H9 (cell line): ENCODE measurements around the gene MTA2. TPM values are rescaled to one million over a fixed set of nuclear protein-coding genes. Genes with fewer than 3 reads are reported as not detected.
"Not testable (repeated sequence)": the region's sequence is repeated elsewhere in the genome, so short reads cannot be mapped to it uniquely, and the experiment has no call there.

Experiments
- DNase-seq: peaks from one replicate; pipeline ENCODE4 v3.0.0-alpha.2; 2017
- H2AFZ ChIP-seq: one replicate; pipeline ENCODE4 v1.6.1; 2013; ENCODE audit warnings: mild to moderate bottlenecking, low read length, control low read depth, moderate library complexity
- H2AK5ac ChIP-seq: 2 replicates; pipeline ENCODE4 v1.6.1; 2013; ENCODE audit warnings: low read length, control low read depth, mixed read lengths; ENCODE audit not compliant: insufficient read length
- H2BK120ac ChIP-seq: one replicate; pipeline ENCODE4 v1.6.1; 2013; ENCODE audit warnings: low read depth, mild to moderate bottlenecking, low read length, control low read depth, inconsistent platforms; ENCODE audit not compliant: poor library complexity, severe bottlenecking
- H2BK12ac ChIP-seq: 2 replicates; pipeline ENCODE4 v1.6.1; 2013; ENCODE audit warnings: low read length, control low read depth, mixed read lengths, low read depth; ENCODE audit not compliant: insufficient read length
- H2BK15ac ChIP-seq: 2 replicates; pipeline ENCODE4 v1.6.1; 2013; ENCODE audit warnings: low read depth, low read length, control low read depth
- H2BK20ac ChIP-seq: one replicate; pipeline ENCODE4 v1.6.1; 2013; ENCODE audit warnings: low read depth, mild to moderate bottlenecking, low read length, control low read depth, inconsistent platforms; ENCODE audit not compliant: poor library complexity, severe bottlenecking
- H2BK5ac ChIP-seq: 2 replicates; pipeline ENCODE4 v1.6.1; 2013; ENCODE audit warnings: low read length, control low read depth, mixed read lengths; ENCODE audit not compliant: insufficient read length
- H3K14ac ChIP-seq: 2 replicates; pipeline ENCODE4 v1.6.1; 2013; ENCODE audit warnings: low read length, control low read depth; ENCODE audit not compliant: insufficient read depth
- H3K18ac ChIP-seq: 2 replicates; pipeline ENCODE4 v1.6.1; 2013; ENCODE audit warnings: low read depth, mild to moderate bottlenecking, mixed read lengths, low read length, control low read depth; ENCODE audit not compliant: insufficient read length
- H3K23ac ChIP-seq: 2 replicates; pipeline ENCODE4 v1.6.1; 2013; ENCODE audit warnings: low read length, control low read depth, mixed read lengths, low read depth; ENCODE audit not compliant: insufficient read length
- H3K23me2 ChIP-seq: 2 replicates; pipeline ENCODE4 v1.6.1; 2013; ENCODE audit warnings: low read depth, mild to moderate bottlenecking, mixed read lengths, low read length, control low read depth; ENCODE audit not compliant: insufficient read length, poor library complexity, severe bottlenecking
- H3K27ac ChIP-seq: 2 replicates; pipeline ENCODE4 v1.5.1; 2013; ENCODE audit warnings: low read length, control low read depth, mixed read lengths, low read depth; ENCODE audit not compliant: insufficient read length
- H3K27me3 ChIP-seq: 2 replicates; pipeline ENCODE4 v1.6.1; 2013; ENCODE audit warnings: low read length, control low read depth, inconsistent platforms; ENCODE audit not compliant: insufficient read depth
- H3K4ac ChIP-seq: 2 replicates; pipeline ENCODE4 v1.6.1; 2013; ENCODE audit warnings: low read depth, mild to moderate bottlenecking, control low read depth, inconsistent platforms, low read length, moderate library complexity
- H3K4me1 ChIP-seq: 2 replicates; pipeline ENCODE4 v1.6.1; 2013; ENCODE audit warnings: low read length, control low read depth, inconsistent platforms; ENCODE audit not compliant: insufficient read depth
- H3K4me2 ChIP-seq: 2 replicates; pipeline ENCODE4 v1.6.1; 2013; ENCODE audit warnings: low read length, control low read depth, mixed read lengths; ENCODE audit not compliant: insufficient read length, insufficient read depth
- H3K56ac ChIP-seq: 2 replicates; pipeline ENCODE4 v1.6.1; 2013; ENCODE audit warnings: low read depth, mild to moderate bottlenecking, mixed read lengths, low read length, control low read depth; ENCODE audit not compliant: insufficient read length
- H3K79me1 ChIP-seq: 2 replicates; pipeline ENCODE4 v1.6.1; 2013; ENCODE audit warnings: low read depth, mild to moderate bottlenecking, moderate library complexity, low read length, control low read depth, inconsistent platforms; ENCODE audit not compliant: insufficient read depth, poor library complexity, severe bottlenecking
- H3K79me2 ChIP-seq: 2 replicates; pipeline ENCODE4 v1.6.1; 2013; ENCODE audit warnings: low read length, control low read depth, inconsistent platforms; ENCODE audit not compliant: insufficient read depth
- H3K9ac ChIP-seq: 2 replicates; pipeline ENCODE4 v1.6.1; 2013; ENCODE audit warnings: low read length, control low read depth, mixed read lengths; ENCODE audit not compliant: insufficient read length; ENCODE audit errors: extremely low read depth
- H3K9me3 ChIP-seq: one replicate; pipeline ENCODE4 v1.6.1; 2013; ENCODE audit warnings: low read depth, low read length, inconsistent platforms; ENCODE audit not compliant: control insufficient read depth
- H3T11ph ChIP-seq: one replicate; pipeline ENCODE4 v1.6.1; 2013; ENCODE audit warnings: mild to moderate bottlenecking, low read length, control low read depth, inconsistent platforms
- H4K20me1 ChIP-seq: one replicate; pipeline ENCODE4 v1.6.1; 2013; ENCODE audit not compliant: control insufficient read depth, insufficient read length, insufficient read depth
- H4K5ac ChIP-seq: 2 replicates; pipeline ENCODE4 v1.6.1; 2013; ENCODE audit warnings: low read depth, mild to moderate bottlenecking, mixed read lengths, low read length, control low read depth; ENCODE audit not compliant: insufficient read length
- H4K8ac ChIP-seq: replicated peaks from 2 replicates; pipeline ENCODE4 v1.6.1; 2013; ENCODE audit warnings: low read length, control low read depth, mixed read lengths, low read depth; ENCODE audit not compliant: insufficient read length
- H4K91ac ChIP-seq: 2 replicates; pipeline ENCODE4 v1.6.1; 2013; ENCODE audit warnings: low read depth, mild to moderate bottlenecking, moderate library complexity, mixed read lengths, low read length, control low read depth; ENCODE audit not compliant: insufficient read length
- H3K27ac Mint-ChIP-seq, 3 experiments: 2 replicates in 2 of 3; 3 replicates in 1 of 3; pipeline ENCODE4 v1.8.0; 2020 to 2021; ENCODE audit warnings: mixed read lengths in 3 of 3, mild to moderate bottlenecking in 1 of 3, moderate library complexity in 1 of 3
- H3K27me3 Mint-ChIP-seq: 2 replicates; pipeline ENCODE4 v1.8.0; 2021; ENCODE audit warnings: low read depth, mild to moderate bottlenecking, moderate library complexity, mixed read lengths
- H3K36me3 Mint-ChIP-seq, 3 experiments: 2 replicates in 2 of 3; 3 replicates in 1 of 3; pipeline ENCODE4 v1.8.0; 2020 to 2021; ENCODE audit warnings: low read depth in 3 of 3, mixed read lengths in 3 of 3; ENCODE audit not compliant: insufficient read depth in 1 of 3
- H3K4me1 Mint-ChIP-seq, 2 experiments: 2 replicates each; pipeline ENCODE4 v1.8.0; 2020; ENCODE audit warnings: mixed read lengths in 2 of 2
- H3K4me3 Mint-ChIP-seq, 2 experiments: 2 replicates in 1 of 2; 3 replicates in 1 of 2; pipeline ENCODE4 v1.8.0; 2020 to 2021; ENCODE audit warnings: mild to moderate bottlenecking in 2 of 2, mixed read lengths in 2 of 2, moderate library complexity in 1 of 2
- H3K9me3 Mint-ChIP-seq, 2 experiments: 2 replicates in 1 of 2; 3 replicates in 1 of 2; pipeline ENCODE4 v1.8.0; 2020; ENCODE audit warnings: mild to moderate bottlenecking in 2 of 2, mixed read lengths in 2 of 2, moderate library complexity in 1 of 2
- WGBS: extraction: QIAGEN DNeasy Blood & Tissue Kit; methylation state at CpG from one replicate; pipeline ENCODE4 v1.1.7; 2013; ENCODE audit warnings: missing lambda C conversion rate, low lambda C conversion rate, mixed read lengths; ENCODE audit not compliant: insufficient read length; ENCODE audit errors: extremely low coverage; 5-methylcytosine and 5-hydroxymethylcytosine counted together
- total RNA-seq: library from RNA; stranded (reverse); gene quantifications from 2 replicates; pipeline ENCODE4 v1.2.1, GENCODE V29; 2021
- TF ChIP-seq, protein P1 (sequence below): fragments of 200-600 bp; sonication (generic); conservative IDR thresholded peaks from 3 replicates; pipeline ENCODE4 v1.8.0; 2021; ENCODE audit warnings: antibody characterized with exemption, mild to moderate bottlenecking

Gene MTA2
- total RNA-seq, 1 experiment from 2014 or later, result 143 TPM

DNA sequence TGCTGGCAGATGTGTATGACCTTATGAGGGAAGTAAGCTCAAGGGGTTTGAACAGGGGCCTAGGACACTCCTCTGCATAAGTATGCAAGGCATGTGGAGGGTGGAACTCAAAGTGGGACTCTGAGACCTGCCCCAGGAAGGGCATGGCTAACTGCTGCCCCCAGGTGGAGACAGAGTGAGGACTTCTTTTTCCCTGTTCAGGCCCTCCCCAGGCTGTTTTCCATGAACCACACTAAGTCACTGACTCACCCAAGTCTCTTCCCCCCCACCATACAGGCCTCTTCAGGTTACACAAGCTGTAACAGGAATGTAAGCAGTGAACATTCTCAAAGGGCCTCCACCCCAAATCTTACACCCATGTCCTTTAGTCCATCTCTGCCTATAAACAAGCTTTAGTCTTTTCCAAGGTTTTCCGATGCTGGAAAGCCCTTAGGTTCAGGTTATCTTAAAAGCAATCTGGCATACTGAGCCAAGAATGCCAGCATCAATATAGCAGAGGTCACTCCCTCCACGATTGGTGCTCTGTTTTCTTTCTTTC lies 41.0 kb downstream of the MTA2 start:
- Histone ChIP-seq H3K27me3 (no peaks in the 10 kb centered on the region), H3K4ac (no peak overlapping the region), H3K27ac (no peak overlapping the region), H3K79me1 (no peaks in the 10 kb centered on the region), H3K4me2 (no peak overlapping the region), H2BK5ac (no peak overlapping the region), H3K79me2 (0 out of 2 replicates have a peak, but pooled peaks cover under 1% of the 10 kb centered on the region), H3T11ph (no peak overlapping the region), H3K23me2 (no peaks in the 10 kb centered on the region), H2BK12ac (no peak overlapping the region), H2BK20ac (no peak overlapping the region), H3K18ac (no peak overlapping the region), H2BK15ac (no peak overlapping the region), H4K8ac (no peak overlapping the region), H2AK5ac (no peak overlapping the region), H3K9ac (no peak overlapping the region), H2AFZ (no peak overlapping the region), H3K9me3 (no peaks in the 10 kb centered on the region), H3K56ac (no peak overlapping the region), H4K5ac (no peak overlapping the region), H2BK120ac (no peak overlapping the region), H3K4me1 (peaks cover 11% of the 10 kb centered on the region; the same call in 1 of the 2 replicates), H4K91ac (no peak overlapping the region), H3K23ac (no peak overlapping the region), H3K14ac (no peak overlapping the region), H4K20me1 (peaks cover 2% of the 10 kb centered on the region)
- peaks cover 56 to 60% of the 10 kb centered on the region in 2 experiments for H3K4me1 Mint-ChIP-seq
- no CpG with 5 or more reads among the region's 2 CpGs for WGBS
- no peaks in the 10 kb centered on the region; the same call in 1 of the 2 replicates for H3K27me3 Mint-ChIP-seq
- peak overlapping the region; percentile 34 to 61; a peak in 4 of 5 replicates for H3K4me3 Mint-ChIP-seq
- peak; percentile 95 for DNase-seq
- H3K9me3 Mint-ChIP-seq, result no peaks in the 10 kb centered on the region; a peak in 1 of 5 replicates
- peaks cover 46 to 92% (median 62%) of the 10 kb centered on the region in 3 experiments for H3K36me3 Mint-ChIP-seq
- peak overlapping the region; percentile 87 to 97 (median 87) for H3K27ac Mint-ChIP-seq
- TF ChIP-seq, protein P1, sequence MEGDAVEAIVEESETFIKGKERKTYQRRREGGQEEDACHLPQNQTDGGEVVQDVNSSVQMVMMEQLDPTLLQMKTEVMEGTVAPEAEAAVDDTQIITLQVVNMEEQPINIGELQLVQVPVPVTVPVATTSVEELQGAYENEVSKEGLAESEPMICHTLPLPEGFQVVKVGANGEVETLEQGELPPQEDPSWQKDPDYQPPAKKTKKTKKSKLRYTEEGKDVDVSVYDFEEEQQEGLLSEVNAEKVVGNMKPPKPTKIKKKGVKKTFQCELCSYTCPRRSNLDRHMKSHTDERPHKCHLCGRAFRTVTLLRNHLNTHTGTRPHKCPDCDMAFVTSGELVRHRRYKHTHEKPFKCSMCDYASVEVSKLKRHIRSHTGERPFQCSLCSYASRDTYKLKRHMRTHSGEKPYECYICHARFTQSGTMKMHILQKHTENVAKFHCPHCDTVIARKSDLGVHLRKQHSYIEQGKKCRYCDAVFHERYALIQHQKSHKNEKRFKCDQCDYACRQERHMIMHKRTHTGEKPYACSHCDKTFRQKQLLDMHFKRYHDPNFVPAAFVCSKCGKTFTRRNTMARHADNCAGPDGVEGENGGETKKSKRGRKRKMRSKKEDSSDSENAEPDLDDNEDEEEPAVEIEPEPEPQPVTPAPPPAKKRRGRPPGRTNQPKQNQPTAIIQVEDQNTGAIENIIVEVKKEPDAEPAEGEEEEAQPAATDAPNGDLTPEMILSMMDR, result peak; percentile 92; the same call in 2 of the 3 replicates

GRCh38 chr11:62559626-62560025 lies 42.0 kb downstream of the MTA2 start:
- peaks cover 38 to 86% (median 55%) of the 10 kb centered on the region in 3 experiments for H3K36me3 Mint-ChIP-seq
- not testable (repeated sequence) for H3K4me2 ChIP-seq, H3K9me3 Mint-ChIP-seq, H4K8ac ChIP-seq, DNase-seq, H2AK5ac ChIP-seq, H3K79me1 ChIP-seq, H2BK15ac ChIP-seq, H2BK5ac ChIP-seq, H4K20me1 ChIP-seq, H3K79me2 ChIP-seq, H3K27me3 ChIP-seq, H3T11ph ChIP-seq, H3K23me2 ChIP-seq, H4K91ac ChIP-seq, H3K56ac ChIP-seq, H3K9me3 ChIP-seq, H3K9ac ChIP-seq, H2AFZ ChIP-seq, H4K5ac ChIP-seq, H3K27me3 Mint-ChIP-seq, H2BK20ac ChIP-seq, H3K14ac ChIP-seq, H3K4ac ChIP-seq, H3K27ac ChIP-seq, H2BK120ac ChIP-seq, H3K23ac ChIP-seq
- peak overlapping the region; percentile 21 to 61; a peak in 4 of 5 replicates for H3K4me3 Mint-ChIP-seq
- peaks cover 60 to 64% of the 10 kb centered on the region in 2 experiments for H3K4me1 Mint-ChIP-seq
- WGBS, result no CpG with 5 or more reads among the region's 5 CpGs
- peak overlapping the region; percentile 86 to 97 (median 87); a peak in 6 of 7 replicates for H3K27ac Mint-ChIP-seq
- H3K4me1 ChIP-seq, result peaks cover 11% of the 10 kb centered on the region; the same call in 1 of the 2 replicates
- peak overlapping the region; percentile 12 for H2BK12ac ChIP-seq
- peak overlapping the region; percentile 3 for H3K18ac ChIP-seq
